Esophagus (tissue), 2 donors: ENCODE results near the gene UNC5CL. TPM values are rescaled to one million over a fixed set of nuclear protein-coding genes. Genes with fewer than 3 reads are reported as not detected.
"Not testable (repeated sequence)": the region's sequence is repeated elsewhere in the genome, so short reads cannot be mapped to it uniquely, and the experiment has no call there.

Experiments used
- H3K27ac ChIP-seq, 2 donors: one replicate each; pipeline ENCODE4 v1.5.1; 2013; ENCODE audit warnings: low read depth in 2 of 2, mild to moderate bottlenecking in 2 of 2, inconsistent platforms in 1 of 2, low read length in 1 of 2, moderate library complexity in 1 of 2
- H3K27me3 ChIP-seq, 2 donors: one replicate each; pipeline ENCODE4 v1.6.1; 2013; ENCODE audit warnings: low read length in 2 of 2, control low read depth in 1 of 2, mild to moderate bottlenecking in 1 of 2; ENCODE audit not compliant: insufficient read depth in 2 of 2, control insufficient read depth in 1 of 2
- H3K36me3 ChIP-seq, 2 donors: one replicate each; pipeline ENCODE4 v1.6.1; 2013; ENCODE audit warnings: low read length in 1 of 2; ENCODE audit not compliant: control insufficient read depth in 2 of 2, insufficient read depth in 2 of 2
- H3K4me1 ChIP-seq, 2 donors: one replicate each; pipeline ENCODE4 v1.6.1; 2013; ENCODE audit warnings: low read length in 1 of 2; ENCODE audit not compliant: control insufficient read depth in 2 of 2, insufficient read depth in 2 of 2
- H3K4me3 ChIP-seq, 2 donors: one replicate each; pipeline ENCODE4 v1.5.1; 2013; ENCODE audit warnings: low read length in 2 of 2, mild to moderate bottlenecking in 2 of 2, low read depth in 1 of 2, moderate library complexity in 1 of 2
- H3K9me3 ChIP-seq, 2 donors: one replicate each; pipeline ENCODE4 v1.6.1; 2013; ENCODE audit warnings: mild to moderate bottlenecking in 2 of 2, low read depth in 1 of 2, low read length in 1 of 2, moderate library complexity in 1 of 2; ENCODE audit not compliant: control insufficient read depth in 2 of 2, insufficient read depth in 1 of 2
- WGBS, 2 donors: extraction: QIAGEN DNeasy Blood & Tissue Kit; methylation state at CpG; one replicate each; pipeline ENCODE4 v1.1.7; 2013; 5-methylcytosine and 5-hydroxymethylcytosine counted together
- polyA plus RNA-seq, 2 donors: library from polyadenylated mRNA; stranded (reverse); fragments of 200-250 nt; gene quantifications; one replicate each; pipeline ENCODE4 v1.2.3, GENCODE V29; 2013
- donor health status: healthy with polysubstance abuse.
- donor health status: Bipolar disorder and iron deficiency.

UNC5CL gene
- polyA plus RNA-seq, 2 donors: 0.82 to 1.1 TPM

- no peaks in the 10 kb centered on the region for H3K4me1 ChIP-seq
- no peaks in the 10 kb centered on the region for H3K27me3 ChIP-seq
- H3K9me3 ChIP-seq: peaks cover 0 to 4% of the 10 kb centered on the region in 2 donors
- 90 to 94% methylated on average over 4 of the region's 4 CpGs for WGBS, 2 donors
- no peaks in the 10 kb centered on the region for H3K36me3 ChIP-seq
- H3K27ac ChIP-seq: no peak overlapping the region
- H3K4me3 ChIP-seq: no peak overlapping the region
Measured at GRCh38 chr6:41014780-41015179, 24.2 kb downstream of the UNC5CL start.

GRCh38 chr6:41013466-41014153, 25.4 kb downstream of the UNC5CL start:
- Histone ChIP-seq H3K9me3 (peaks cover 0 to 2% of the 10 kb centered on the region in 2 donors), H3K36me3 (no peaks in the 10 kb centered on the region), H3K27ac (no peak overlapping the region), H3K4me3 (no peak overlapping the region), H3K4me1 (no peaks in the 10 kb centered on the region), H3K27me3 (peaks cover 0 to 5% of the 10 kb centered on the region in 2 donors)
- WGBS, 2 donors: 72 to 89% methylated on average over 5 of the region's 5 CpGs

GRCh38 chr6:41011673-41012072, 27.3 kb downstream of the UNC5CL start:
- Histone ChIP-seq H3K36me3 (no peaks in the 10 kb centered on the region), H3K27me3 (peaks cover 0 to 6% of the 10 kb centered on the region in 2 donors), H3K4me3 (no peak overlapping the region), H3K27ac (no peak overlapping the region), H3K9me3 (no peaks in the 10 kb centered on the region), H3K4me1 (no peaks in the 10 kb centered on the region)
- WGBS, 2 donors: 79 to 89% methylated on average over 2 of the region's 2 CpGs

- H3K27me3 ChIP-seq: peaks cover 0 to 6% of the 10 kb centered on the region in 2 donors
- no peaks in the 10 kb centered on the region for H3K9me3 ChIP-seq
- H3K36me3 ChIP-seq: no peaks in the 10 kb centered on the region
- 92 to 100% methylated on average over 1 of the region's 1 CpG for WGBS, 2 donors
- no peak overlapping the region for H3K27ac ChIP-seq
- no peak overlapping the region for H3K4me3 ChIP-seq
- no peaks in the 10 kb centered on the region for H3K4me1 ChIP-seq
Measured at GRCh38 chr6:41009669-41010068, 29.4 kb downstream of the UNC5CL start.

- Histone ChIP-seq H3K27ac (no peak overlapping the region), H3K27me3 (peaks cover 0 to 6% of the 10 kb centered on the region in 2 donors), H3K4me1 (no peaks in the 10 kb centered on the region), H3K9me3 (no peaks in the 10 kb centered on the region), H3K4me3 (no peak overlapping the region), H3K36me3 (no peaks in the 10 kb centered on the region)
- 95 to 97% methylated on average over 3 of the region's 3 CpGs for WGBS, 2 donors
Measured at GRCh38 chr6:41008011-41008410, 31.0 kb downstream of the UNC5CL start.

GRCh38 chr6:41006980-41007379, 32.0 kb downstream of the UNC5CL start:
- not testable (repeated sequence) for H3K36me3 ChIP-seq, H3K4me3 ChIP-seq, H3K27ac ChIP-seq, H3K27me3 ChIP-seq, H3K4me1 ChIP-seq, H3K9me3 ChIP-seq
- 90 to 92% methylated on average over 4 of the region's 4 CpGs for WGBS, 2 donors

- not testable (repeated sequence) for H3K4me3 ChIP-seq, H3K36me3 ChIP-seq, H3K27ac ChIP-seq, H3K27me3 ChIP-seq, H3K4me1 ChIP-seq, H3K9me3 ChIP-seq
- WGBS, 2 donors: 4 to 9% methylated on average over 7 of the region's 7 CpGs
Measured at GRCh38 chr6:41006217-41006616, 32.8 kb downstream of the UNC5CL start.

GRCh38 chr6:41002168-41002567, 36.9 kb downstream of the UNC5CL start:
- H3K27me3 ChIP-seq: no peaks in the 10 kb centered on the region
- no peak overlapping the region for H3K27ac ChIP-seq
- H3K4me3 ChIP-seq: no peak overlapping the region
- WGBS, 2 donors: 74 to 80% methylated on average over 3 of the region's 3 CpGs
- H3K36me3 ChIP-seq: no peaks in the 10 kb centered on the region
- H3K9me3 ChIP-seq: no peaks in the 10 kb centered on the region
- H3K4me1 ChIP-seq: no peaks in the 10 kb centered on the region

GRCh38 chr6:41000248-41000647, 38.8 kb downstream of the UNC5CL start:
- Histone ChIP-seq H3K4me3 (no peak overlapping the region), H3K27me3 (no peaks in the 10 kb centered on the region), H3K36me3 (no peaks in the 10 kb centered on the region), H3K4me1 (no peaks in the 10 kb centered on the region), H3K9me3 (no peaks in the 10 kb centered on the region), H3K27ac (no peak overlapping the region)
- WGBS, 2 donors: 85 to 86% methylated on average over 4 of the region's 4 CpGs

GRCh38 chr6:40999569-40999968, 39.5 kb downstream of the UNC5CL start:
- Histone ChIP-seq H3K4me1 (no peaks in the 10 kb centered on the region), H3K4me3 (no peak overlapping the region), H3K36me3 (no peaks in the 10 kb centered on the region), H3K27ac (no peak overlapping the region), H3K9me3 (no peaks in the 10 kb centered on the region), H3K27me3 (no peaks in the 10 kb centered on the region)
- 30 to 36% methylated on average over 3 of the region's 3 CpGs for WGBS, 2 donors
